ENCODE measurements around the gene TMEM125.

TMEM125 gene

DNA sequence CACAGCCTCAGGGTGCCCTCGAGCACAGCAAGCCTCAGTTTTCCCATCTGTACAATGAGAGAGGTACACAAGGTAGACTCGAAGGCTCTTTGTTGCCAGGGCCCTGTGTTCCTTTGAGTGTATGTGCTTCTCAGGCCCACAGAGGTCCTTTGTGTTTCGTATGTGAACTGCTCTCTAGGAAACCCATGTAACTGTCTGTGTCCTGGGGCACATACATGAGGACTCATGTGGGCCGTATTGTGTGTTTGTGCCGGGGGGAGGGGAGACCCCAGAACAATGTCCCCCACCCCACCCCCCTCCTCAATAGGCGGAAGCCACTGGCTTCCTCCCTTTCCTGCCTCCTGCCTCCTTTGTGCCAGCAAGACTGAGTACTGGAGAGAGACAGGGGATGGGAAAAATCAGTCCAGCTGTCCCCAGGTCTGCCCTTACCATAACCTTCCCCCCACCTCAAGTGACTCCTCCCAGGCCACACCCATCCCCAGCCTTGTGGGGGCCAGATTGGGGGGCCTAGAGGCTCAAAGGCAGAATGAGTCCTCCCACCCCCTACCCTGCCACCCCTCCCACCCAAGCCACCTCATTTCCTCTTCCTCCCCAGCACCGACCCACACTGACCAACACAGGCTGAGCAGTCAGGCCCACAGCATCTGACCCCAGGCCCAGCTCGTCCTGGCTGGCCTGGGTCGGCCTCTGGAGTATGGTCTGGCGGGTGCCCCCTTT, 30.8 kb downstream of the TMEM125 start, which contains the start of gene TIE1:
TIE1 (plus strand) TSS at position 605 of the 717 bp plus-strand sequence; CDS start at position 695, 90 bp downstream.
- Histone ChIP-seq H3K4me3 (replicated peaks; ENCODE audit: insufficient read depth, low read length) (no peak within 1 kb of the TSS), H3K27ac (replicated peaks) (no peak within 1 kb of the TSS), H3K27me3 (ENCODE audit: insufficient read depth, poor library complexity, severe bottlenecking) (no peaks in the 10 kb centered on the region)
- DNase-seq (ENCODE audit: low read depth in 1 of 2, low spot score in 1 of 2), result no peak
- TF ChIP-seq SPI1 (IDR thresholded peaks at IDR 0.05; ENCODE audit: borderline replicate concordance, low read depth), result no peak
- TF ChIP-seq GABPA (IDR thresholded peaks at IDR 0.05; ENCODE audit: low read depth), result no peak
- TF ChIP-seq, protein P1, sequence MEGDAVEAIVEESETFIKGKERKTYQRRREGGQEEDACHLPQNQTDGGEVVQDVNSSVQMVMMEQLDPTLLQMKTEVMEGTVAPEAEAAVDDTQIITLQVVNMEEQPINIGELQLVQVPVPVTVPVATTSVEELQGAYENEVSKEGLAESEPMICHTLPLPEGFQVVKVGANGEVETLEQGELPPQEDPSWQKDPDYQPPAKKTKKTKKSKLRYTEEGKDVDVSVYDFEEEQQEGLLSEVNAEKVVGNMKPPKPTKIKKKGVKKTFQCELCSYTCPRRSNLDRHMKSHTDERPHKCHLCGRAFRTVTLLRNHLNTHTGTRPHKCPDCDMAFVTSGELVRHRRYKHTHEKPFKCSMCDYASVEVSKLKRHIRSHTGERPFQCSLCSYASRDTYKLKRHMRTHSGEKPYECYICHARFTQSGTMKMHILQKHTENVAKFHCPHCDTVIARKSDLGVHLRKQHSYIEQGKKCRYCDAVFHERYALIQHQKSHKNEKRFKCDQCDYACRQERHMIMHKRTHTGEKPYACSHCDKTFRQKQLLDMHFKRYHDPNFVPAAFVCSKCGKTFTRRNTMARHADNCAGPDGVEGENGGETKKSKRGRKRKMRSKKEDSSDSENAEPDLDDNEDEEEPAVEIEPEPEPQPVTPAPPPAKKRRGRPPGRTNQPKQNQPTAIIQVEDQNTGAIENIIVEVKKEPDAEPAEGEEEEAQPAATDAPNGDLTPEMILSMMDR (IDR thresholded peaks at IDR 0.05; ENCODE audit: insufficient read depth, low read length), result no peak
- TF ChIP-seq, protein P2, sequence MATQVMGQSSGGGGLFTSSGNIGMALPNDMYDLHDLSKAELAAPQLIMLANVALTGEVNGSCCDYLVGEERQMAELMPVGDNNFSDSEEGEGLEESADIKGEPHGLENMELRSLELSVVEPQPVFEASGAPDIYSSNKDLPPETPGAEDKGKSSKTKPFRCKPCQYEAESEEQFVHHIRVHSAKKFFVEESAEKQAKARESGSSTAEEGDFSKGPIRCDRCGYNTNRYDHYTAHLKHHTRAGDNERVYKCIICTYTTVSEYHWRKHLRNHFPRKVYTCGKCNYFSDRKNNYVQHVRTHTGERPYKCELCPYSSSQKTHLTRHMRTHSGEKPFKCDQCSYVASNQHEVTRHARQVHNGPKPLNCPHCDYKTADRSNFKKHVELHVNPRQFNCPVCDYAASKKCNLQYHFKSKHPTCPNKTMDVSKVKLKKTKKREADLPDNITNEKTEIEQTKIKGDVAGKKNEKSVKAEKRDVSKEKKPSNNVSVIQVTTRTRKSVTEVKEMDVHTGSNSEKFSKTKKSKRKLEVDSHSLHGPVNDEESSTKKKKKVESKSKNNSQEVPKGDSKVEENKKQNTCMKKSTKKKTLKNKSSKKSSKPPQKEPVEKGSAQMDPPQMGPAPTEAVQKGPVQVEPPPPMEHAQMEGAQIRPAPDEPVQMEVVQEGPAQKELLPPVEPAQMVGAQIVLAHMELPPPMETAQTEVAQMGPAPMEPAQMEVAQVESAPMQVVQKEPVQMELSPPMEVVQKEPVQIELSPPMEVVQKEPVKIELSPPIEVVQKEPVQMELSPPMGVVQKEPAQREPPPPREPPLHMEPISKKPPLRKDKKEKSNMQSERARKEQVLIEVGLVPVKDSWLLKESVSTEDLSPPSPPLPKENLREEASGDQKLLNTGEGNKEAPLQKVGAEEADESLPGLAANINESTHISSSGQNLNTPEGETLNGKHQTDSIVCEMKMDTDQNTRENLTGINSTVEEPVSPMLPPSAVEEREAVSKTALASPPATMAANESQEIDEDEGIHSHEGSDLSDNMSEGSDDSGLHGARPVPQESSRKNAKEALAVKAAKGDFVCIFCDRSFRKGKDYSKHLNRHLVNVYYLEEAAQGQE (IDR thresholded peaks at IDR 0.05; ENCODE audit: insufficient replicate concordance, low read depth), result no peak
- TF ChIP-seq POLR2AphosphoS5 (IDR thresholded peaks at IDR 0.05; ENCODE audit: low read depth), result no peak

DNA sequence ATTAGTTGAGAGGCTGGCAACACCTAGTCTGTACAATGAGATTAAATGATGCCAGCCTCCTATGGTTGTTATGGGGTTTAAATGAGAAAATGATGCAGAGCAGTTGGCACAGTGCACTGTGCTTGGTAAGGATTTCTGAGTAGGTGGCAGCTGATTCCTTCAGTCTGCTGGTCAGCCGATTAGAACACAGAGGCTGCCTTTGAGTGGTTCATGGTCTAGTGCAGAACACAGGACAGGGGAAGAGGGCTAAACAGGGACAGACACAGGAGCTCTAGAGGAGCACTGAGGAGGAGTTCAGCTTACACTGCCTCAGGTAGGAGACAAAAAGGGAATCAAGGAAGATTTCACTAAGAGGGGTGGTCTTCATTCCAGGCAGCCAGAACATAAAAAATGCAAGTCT, 32.4 kb downstream of the TMEM125 start:
- H3K27ac ChIP-seq (replicated peaks), result no peak overlapping the region
- no peaks in the 10 kb centered on the region for H3K27me3 ChIP-seq (ENCODE audit: insufficient read depth, poor library complexity, severe bottlenecking)
- no peak for DNase-seq (ENCODE audit: low read depth in 1 of 2, low spot score in 1 of 2)
- no peak overlapping the region for H3K4me3 ChIP-seq (replicated peaks; ENCODE audit: insufficient read depth, low read length)
- TF ChIP-seq POLR2AphosphoS5 (IDR thresholded peaks at IDR 0.05; ENCODE audit: low read depth) (no peak), SPI1 (IDR thresholded peaks at IDR 0.05; ENCODE audit: borderline replicate concordance, low read depth) (no peak), GABPA (IDR thresholded peaks at IDR 0.05; ENCODE audit: low read depth) (no peak)
- TF ChIP-seq, protein P2 (IDR thresholded peaks at IDR 0.05; ENCODE audit: insufficient replicate concordance, low read depth), result no peak
- TF ChIP-seq, protein P1 (IDR thresholded peaks at IDR 0.05; ENCODE audit: insufficient read depth, low read length), result no peak

DNA sequence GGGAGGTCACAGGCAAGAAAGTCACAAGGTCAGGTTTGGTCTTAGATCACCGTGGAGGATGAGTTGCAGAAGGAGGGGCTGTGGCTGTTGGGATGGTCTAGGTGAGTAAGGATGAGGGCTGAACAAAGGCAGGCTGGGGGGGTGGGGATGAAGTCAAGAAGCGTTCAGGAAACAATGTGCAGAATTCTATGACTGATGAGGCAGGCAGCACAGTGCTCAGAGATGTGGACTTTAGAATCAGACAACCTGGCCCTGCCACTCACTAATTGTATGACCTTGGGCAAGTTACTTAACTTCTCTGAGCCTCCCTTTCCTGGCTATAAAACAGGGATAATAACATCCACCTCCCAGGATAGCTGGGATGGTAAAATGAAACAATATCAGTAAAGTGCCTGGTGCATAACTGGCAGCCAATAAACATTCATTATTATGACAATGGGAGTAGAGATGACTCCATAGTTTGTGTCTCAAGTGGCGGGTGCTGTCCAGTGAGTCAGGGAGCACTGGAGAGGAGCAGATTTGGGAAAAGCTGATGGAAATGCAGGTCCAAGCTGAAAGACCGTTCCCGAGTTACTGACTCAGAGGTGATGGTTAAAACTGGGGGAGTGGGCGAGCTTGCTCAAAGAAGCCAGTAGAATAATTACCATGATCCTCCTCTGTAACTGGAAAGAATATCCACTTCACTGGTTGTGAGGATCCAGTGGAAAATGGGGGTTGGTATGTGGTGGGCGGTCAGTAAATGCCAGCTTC, 33.1 kb downstream of the TMEM125 start:
- no peak overlapping the region for H3K4me3 ChIP-seq (replicated peaks; ENCODE audit: insufficient read depth, low read length)
- no peak for DNase-seq (ENCODE audit: low read depth in 1 of 2, low spot score in 1 of 2)
- H3K27ac ChIP-seq (replicated peaks), result no peak overlapping the region
- TF ChIP-seq SPI1 (IDR thresholded peaks at IDR 0.05; ENCODE audit: borderline replicate concordance, low read depth), result no peak
- no peak for TF ChIP-seq POLR2AphosphoS5 (IDR thresholded peaks at IDR 0.05; ENCODE audit: low read depth)
- no peak for TF ChIP-seq GABPA (IDR thresholded peaks at IDR 0.05; ENCODE audit: low read depth)
- H3K27me3 ChIP-seq (ENCODE audit: insufficient read depth, poor library complexity, severe bottlenecking), result no peaks in the 10 kb centered on the region
